HepG2 (cell line): Measurements from ENCODE around the gene SNRPD1. TPM values are rescaled to one million over a fixed set of nuclear protein-coding genes. Genes with fewer than 3 reads are reported as not detected.

ENCODE experiments used
- CCDC6 ChIP-seq: sonication (generic); formaldehyde crosslinking; IDR thresholded peaks from 2 replicates; pipeline ENCODE4 v1.8.1; 2022; ENCODE audit warnings: mild to moderate bottlenecking, missing genetic modification reagents, moderate library complexity
- CHD2 ChIP-seq: IDR thresholded peaks from 2 replicates; pipeline ENCODE4 v1.6.1; 2011; ENCODE audit warnings: low read depth, low read length, improper control_type of control experiment
- DMAP1 ChIP-seq: IDR thresholded peaks from 2 replicates; pipeline ENCODE4 v1.6.1; 2016
- NFKBIZ ChIP-seq: IDR thresholded peaks from 2 replicates; pipeline ENCODE4 v1.6.1; 2018; ENCODE audit warnings: missing genetic modification reagents, missing compliant biosample characterization
- PHF21A ChIP-seq: sonication (generic); formaldehyde crosslinking; IDR thresholded peaks from 2 replicates; pipeline ENCODE4 v1.5.0; 2020; ENCODE audit warnings: mild to moderate bottlenecking, missing genetic modification reagents
- SIX4 ChIP-seq: sonication (generic); formaldehyde crosslinking; IDR thresholded peaks from 2 replicates; pipeline ENCODE4 v1.4.0; 2020; ENCODE audit warnings: missing genetic modification reagents
- SP140L ChIP-seq: sonication (generic); formaldehyde crosslinking; IDR thresholded peaks from 2 replicates; pipeline ENCODE4 v1.4.0; 2020; ENCODE audit warnings: missing genetic modification reagents, borderline replicate concordance
- ZNF564 ChIP-seq: sonication (generic); formaldehyde crosslinking; IDR thresholded peaks from 2 replicates; pipeline ENCODE4 v1.8.1; 2023; ENCODE audit warnings: mild to moderate bottlenecking, missing genetic modification reagents
- ZNF577 ChIP-seq: sonication (generic); formaldehyde crosslinking; IDR thresholded peaks from 2 replicates; pipeline ENCODE4 v1.4.0; 2020; ENCODE audit warnings: mild to moderate bottlenecking, low read depth, missing genetic modification reagents, borderline replicate concordance
- ZNF605 ChIP-seq: sonication (generic); formaldehyde crosslinking; IDR thresholded peaks from 2 replicates; pipeline ENCODE4 v1.8.0; 2022; ENCODE audit warnings: mild to moderate bottlenecking, missing genetic modification reagents
- ZNF652 ChIP-seq: IDR thresholded peaks from 2 replicates; pipeline ENCODE4 v1.6.1; 2016; ENCODE audit warnings: low read depth, borderline replicate concordance
- ZNF781 ChIP-seq: sonication (generic); formaldehyde crosslinking; IDR thresholded peaks from 2 replicates; pipeline ENCODE4 v1.5.1; 2020; ENCODE audit warnings: borderline replicate concordance, mild to moderate bottlenecking, missing genetic modification reagents; ENCODE audit errors: not compliant biosample characterization
- polyA plus RNA-seq, 8 experiments: library from polyadenylated mRNA; depleted of rRNA in 3 of 8; stranded (reverse) in 7 of 8; unstranded in 1 of 8; fragments of >200 nt; fragmentation: Illumina TruSeq in 4 of 8; extraction: Trizol in 4 of 8; gene quantifications; 2 replicates each; pipeline versions ENCODE4 v1.2.1 to v1.2.3, GENCODE V29; 2011 to 2016; ENCODE audit warnings: low read depth in 4 of 8, missing spikeins in 1 of 8, mixed read lengths in 1 of 8; ENCODE audit not compliant: insufficient read depth in 1 of 8
- total RNA-seq, 5 experiments: library from RNA; depleted of rRNA; stranded (reverse); fragments of >200 nt; fragmentation: Illumina TruSeq; extraction: Trizol; gene quantifications; 2 replicates each; pipeline ENCODE4 v1.2.3, GENCODE V29; 2016; ENCODE audit warnings: low read depth in 1 of 5
- TF ChIP-seq, protein P1 (sequence below), 2 experiments: sonication (generic) in 1 of 2; formaldehyde crosslinking in 1 of 2; IDR thresholded peaks; 2 replicates each; pipeline versions ENCODE4 v1.6.1 to v1.9.0; 2014 to 2022; ENCODE audit warnings: antibody characterized with exemption in 1 of 2, borderline replicate concordance in 1 of 2, inconsistent platforms in 1 of 2, low read depth in 1 of 2, missing genetic modification reagents in 1 of 2
- TF ChIP-seq, protein P2 (sequence below): sonication (generic); formaldehyde crosslinking; IDR thresholded peaks from 2 replicates; pipeline ENCODE4 v1.4.0; 2020; ENCODE audit warnings: mild to moderate bottlenecking, missing genetic modification reagents
- TF ChIP-seq, protein P3 (sequence below): IDR thresholded peaks from 2 replicates; pipeline ENCODE4 v1.6.1; 2016; ENCODE audit warnings: control low read depth
- TF ChIP-seq, protein P4 (sequence below): IDR thresholded peaks from 2 replicates; pipeline ENCODE4 v1.6.1; 2012; ENCODE audit warnings: inconsistent platforms
- TF ChIP-seq, protein P5 (sequence below): IDR thresholded peaks from 2 replicates; pipeline ENCODE4 v1.6.1; 2018; ENCODE audit warnings: missing genetic modification reagents
- TF ChIP-seq, protein P6 (sequence below): sonication (generic); formaldehyde crosslinking; IDR thresholded peaks from 2 replicates; pipeline ENCODE4 v1.8.0; 2022; ENCODE audit warnings: missing genetic modification reagents, low read depth, mild to moderate bottlenecking, borderline replicate concordance
- TF ChIP-seq, protein P7 (sequence below): IDR thresholded peaks from 2 replicates; pipeline ENCODE4 v1.6.1; 2016; ENCODE audit warnings: mild to moderate bottlenecking, missing biosample characterization, missing genetic modification reagents

The SNRPD1 gene
- total and polyA plus RNA-seq, 2 of the 13 experiments (the other 11 are each of a cell fraction or from before 2014, with no cell fraction given): 22.7 to 275 TPM

DNA sequence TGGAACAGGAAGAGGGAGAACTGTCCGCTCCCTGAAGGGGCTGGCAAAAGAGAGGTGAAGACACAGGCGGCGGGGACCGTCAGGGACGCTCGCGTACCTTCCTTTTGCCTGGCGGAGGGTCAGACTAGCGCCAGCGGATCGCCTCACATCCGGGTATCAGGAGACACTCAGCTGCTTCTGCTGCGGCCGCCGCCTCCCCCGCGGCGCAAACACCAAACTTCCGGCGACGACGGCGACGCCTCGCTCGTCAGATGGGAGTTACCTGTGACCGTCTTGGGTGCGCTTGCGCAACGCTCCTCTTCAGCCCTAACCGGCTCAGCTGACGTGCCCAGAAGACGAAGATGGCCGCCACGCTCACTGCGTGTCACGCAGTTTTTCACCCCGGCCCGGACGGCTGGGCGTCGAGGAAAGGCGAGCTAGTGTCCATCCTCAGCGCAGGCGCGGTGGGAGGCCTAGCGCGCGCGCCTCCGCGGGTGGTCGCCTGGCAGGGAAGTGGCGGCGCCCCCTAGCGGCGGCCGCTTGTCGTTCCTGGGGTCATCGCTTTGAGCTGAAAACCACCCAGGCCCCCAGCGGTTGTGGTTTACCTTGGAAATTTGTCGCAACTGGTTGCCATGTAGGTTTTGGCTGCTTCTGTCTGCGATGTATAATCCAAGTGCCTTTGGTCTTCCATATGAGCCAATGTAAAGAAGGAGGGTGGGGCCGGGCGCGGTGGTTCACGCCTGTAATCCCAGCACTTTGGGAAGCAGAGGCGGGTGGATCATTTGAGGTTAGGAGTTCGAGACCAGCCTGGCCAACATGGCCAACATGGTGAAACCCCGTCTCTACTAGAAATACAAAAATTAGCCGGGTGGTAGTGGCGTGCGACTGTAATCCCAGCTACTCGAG, 11.3 kb upstream of the SNRPD1 start, which contains the start of gene ESCO1 (continued):
- TF ChIP-seq, protein P1, sequence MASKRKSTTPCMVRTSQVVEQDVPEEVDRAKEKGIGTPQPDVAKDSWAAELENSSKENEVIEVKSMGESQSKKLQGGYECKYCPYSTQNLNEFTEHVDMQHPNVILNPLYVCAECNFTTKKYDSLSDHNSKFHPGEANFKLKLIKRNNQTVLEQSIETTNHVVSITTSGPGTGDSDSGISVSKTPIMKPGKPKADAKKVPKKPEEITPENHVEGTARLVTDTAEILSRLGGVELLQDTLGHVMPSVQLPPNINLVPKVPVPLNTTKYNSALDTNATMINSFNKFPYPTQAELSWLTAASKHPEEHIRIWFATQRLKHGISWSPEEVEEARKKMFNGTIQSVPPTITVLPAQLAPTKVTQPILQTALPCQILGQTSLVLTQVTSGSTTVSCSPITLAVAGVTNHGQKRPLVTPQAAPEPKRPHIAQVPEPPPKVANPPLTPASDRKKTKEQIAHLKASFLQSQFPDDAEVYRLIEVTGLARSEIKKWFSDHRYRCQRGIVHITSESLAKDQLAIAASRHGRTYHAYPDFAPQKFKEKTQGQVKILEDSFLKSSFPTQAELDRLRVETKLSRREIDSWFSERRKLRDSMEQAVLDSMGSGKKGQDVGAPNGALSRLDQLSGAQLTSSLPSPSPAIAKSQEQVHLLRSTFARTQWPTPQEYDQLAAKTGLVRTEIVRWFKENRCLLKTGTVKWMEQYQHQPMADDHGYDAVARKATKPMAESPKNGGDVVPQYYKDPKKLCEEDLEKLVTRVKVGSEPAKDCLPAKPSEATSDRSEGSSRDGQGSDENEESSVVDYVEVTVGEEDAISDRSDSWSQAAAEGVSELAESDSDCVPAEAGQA (IDR thresholded peaks at IDR 0.05; ENCODE audit: low read depth): peak; percentile 92
- TF ChIP-seq, protein P1 (CRISPR knock-in tag; IDR thresholded peaks at IDR 0.05; ENCODE audit: borderline replicate concordance): no peak
- TF ChIP-seq SIX4 (no peak), ZNF652 (no peak; the same call in 1 of the 2 replicates), CHD2 (no peak), ZNF577 (CRISPR knock-in tag) (no peak), DMAP1 (CRISPR knock-in tag) (peak; percentile 88), NFKBIZ (CRISPR knock-in tag) (peak; percentile 87; the same call in 1 of the 2 replicates), ZNF564 (CRISPR knock-in tag) (peak; percentile 88; the same call in 1 of the 2 replicates), PHF21A (CRISPR knock-in tag) (peak; percentile 94), ZNF605 (CRISPR knock-in tag) (peak; percentile 83), SP140L (CRISPR knock-in tag) (no peak), CCDC6 (peak; percentile 99), ZNF781 (peak; percentile 69)
- TF ChIP-seq, protein P2, sequence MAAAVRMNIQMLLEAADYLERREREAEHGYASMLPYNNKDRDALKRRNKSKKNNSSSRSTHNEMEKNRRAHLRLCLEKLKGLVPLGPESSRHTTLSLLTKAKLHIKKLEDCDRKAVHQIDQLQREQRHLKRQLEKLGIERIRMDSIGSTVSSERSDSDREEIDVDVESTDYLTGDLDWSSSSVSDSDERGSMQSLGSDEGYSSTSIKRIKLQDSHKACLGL (CRISPR knock-in tag): peak; percentile 75
- TF ChIP-seq, protein P3, sequence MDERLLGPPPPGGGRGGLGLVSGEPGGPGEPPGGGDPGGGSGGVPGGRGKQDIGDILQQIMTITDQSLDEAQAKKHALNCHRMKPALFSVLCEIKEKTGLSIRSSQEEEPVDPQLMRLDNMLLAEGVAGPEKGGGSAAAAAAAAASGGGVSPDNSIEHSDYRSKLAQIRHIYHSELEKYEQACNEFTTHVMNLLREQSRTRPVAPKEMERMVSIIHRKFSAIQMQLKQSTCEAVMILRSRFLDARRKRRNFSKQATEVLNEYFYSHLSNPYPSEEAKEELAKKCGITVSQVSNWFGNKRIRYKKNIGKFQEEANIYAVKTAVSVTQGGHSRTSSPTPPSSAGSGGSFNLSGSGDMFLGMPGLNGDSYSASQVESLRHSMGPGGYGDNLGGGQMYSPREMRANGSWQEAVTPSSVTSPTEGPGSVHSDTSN: peak; percentile 64
- TF ChIP-seq, protein P4, sequence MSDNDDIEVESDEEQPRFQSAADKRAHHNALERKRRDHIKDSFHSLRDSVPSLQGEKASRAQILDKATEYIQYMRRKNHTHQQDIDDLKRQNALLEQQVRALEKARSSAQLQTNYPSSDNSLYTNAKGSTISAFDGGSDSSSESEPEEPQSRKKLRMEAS: peak; percentile 82
- TF ChIP-seq, protein P5, sequence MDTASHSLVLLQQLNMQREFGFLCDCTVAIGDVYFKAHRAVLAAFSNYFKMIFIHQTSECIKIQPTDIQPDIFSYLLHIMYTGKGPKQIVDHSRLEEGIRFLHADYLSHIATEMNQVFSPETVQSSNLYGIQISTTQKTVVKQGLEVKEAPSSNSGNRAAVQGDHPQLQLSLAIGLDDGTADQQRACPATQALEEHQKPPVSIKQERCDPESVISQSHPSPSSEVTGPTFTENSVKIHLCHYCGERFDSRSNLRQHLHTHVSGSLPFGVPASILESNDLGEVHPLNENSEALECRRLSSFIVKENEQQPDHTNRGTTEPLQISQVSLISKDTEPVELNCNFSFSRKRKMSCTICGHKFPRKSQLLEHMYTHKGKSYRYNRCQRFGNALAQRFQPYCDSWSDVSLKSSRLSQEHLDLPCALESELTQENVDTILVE: peak; percentile 91
- TF ChIP-seq, protein P6, sequence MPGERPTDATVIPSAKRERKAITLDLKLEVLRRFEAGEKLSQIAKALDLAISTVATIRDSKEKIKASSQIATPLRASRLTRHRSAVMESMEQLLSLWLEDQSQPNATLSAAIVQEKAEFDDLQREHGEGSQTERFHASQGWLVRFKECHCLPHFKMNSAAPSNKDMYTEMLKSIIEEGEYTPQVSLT (CRISPR knock-in tag): no peak
- TF ChIP-seq, protein P7, sequence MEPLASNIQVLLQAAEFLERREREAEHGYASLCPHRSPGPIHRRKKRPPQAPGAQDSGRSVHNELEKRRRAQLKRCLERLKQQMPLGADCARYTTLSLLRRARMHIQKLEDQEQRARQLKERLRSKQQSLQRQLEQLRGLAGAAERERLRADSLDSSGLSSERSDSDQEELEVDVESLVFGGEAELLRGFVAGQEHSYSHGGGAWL (CRISPR knock-in tag): peak; percentile 68; the same call in 1 of the 2 replicates
